AG09319 (cell line): Measurements from ENCODE around the gene PLEKHB2.

Source experiments
- DNase-seq: peaks from one replicate; pipeline ENCODE4 v3.0.0-alpha.2; 2010; ENCODE audit warnings: low read depth; ENCODE audit errors: extremely low read depth
- CTCF ChIP-seq: IDR thresholded peaks from 2 replicates; pipeline ENCODE4 v1.5.1; 2011; ENCODE audit warnings: low read depth, mild to moderate bottlenecking, inconsistent platforms, low read length, moderate library complexity

PLEKHB2 gene

GRCh38 chr2:131127981-131128380 lies 22.8 kb downstream of the PLEKHB2 start:
- no peak for TF ChIP-seq CTCF
- no peak for DNase-seq

GRCh38 chr2:131130298-131130596 lies 25.1 kb downstream of the PLEKHB2 start:
- no peak for TF ChIP-seq CTCF
- DNase-seq, result no peak

- no peak for DNase-seq
- TF ChIP-seq CTCF, result no peak
Observed at GRCh38 chr2:131132729-131133128, 27.6 kb downstream of the PLEKHB2 start.

GRCh38 chr2:131140581-131140980 lies 35.4 kb downstream of the PLEKHB2 start:
- no peak for DNase-seq
- no peak for TF ChIP-seq CTCF

GRCh38 chr2:131142849-131143248 lies 37.7 kb downstream of the PLEKHB2 start:
- DNase-seq, result no peak
- TF ChIP-seq CTCF, result no peak

GRCh38 chr2:131143803-131144202 lies 38.7 kb downstream of the PLEKHB2 start:
- no peak for DNase-seq
- no peak for TF ChIP-seq CTCF

- DNase-seq, result no peak
- TF ChIP-seq CTCF, result no peak
Observed at GRCh38 chr2:131145040-131145439, 39.9 kb downstream of the PLEKHB2 start.
